GM18499 (cell line): ENCODE data around the gene SEC14L1.
"Not testable (repeated sequence)": the region's sequence is repeated elsewhere in the genome, so short reads cannot be mapped to it uniquely, and the experiment has no call there.

ENCODE experiments used
- ATAC-seq: cut with Tn5 transposase; IDR thresholded peaks from one replicate; pipeline ENCODE4 v1.9.1; 2021; ENCODE audit warnings: moderate number of reproducible peaks; ENCODE audit not compliant: insufficient read depth, unreplicated experiment

Gene SEC14L1

DNA sequence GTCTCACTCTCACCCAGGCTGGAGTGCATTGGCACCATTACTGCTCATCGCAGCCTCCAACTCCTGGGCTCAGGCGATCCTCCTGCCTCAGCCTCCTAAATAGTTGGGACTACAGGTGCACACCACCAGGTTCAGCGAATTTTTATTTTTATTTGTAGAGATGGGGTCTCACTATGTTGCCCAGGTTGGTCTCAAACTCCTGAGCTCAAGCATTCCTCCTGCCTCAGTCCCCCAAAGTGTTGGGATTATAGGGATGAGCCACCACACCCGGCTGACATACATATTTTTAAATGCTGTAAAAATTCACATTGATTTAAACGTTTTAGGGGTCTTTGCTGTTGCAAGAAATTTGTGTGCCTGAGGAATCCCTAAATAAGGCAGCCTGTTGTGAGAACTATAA lies 24.8 kb upstream of the SEC14L1 start:
- no peak for ATAC-seq

DNA sequence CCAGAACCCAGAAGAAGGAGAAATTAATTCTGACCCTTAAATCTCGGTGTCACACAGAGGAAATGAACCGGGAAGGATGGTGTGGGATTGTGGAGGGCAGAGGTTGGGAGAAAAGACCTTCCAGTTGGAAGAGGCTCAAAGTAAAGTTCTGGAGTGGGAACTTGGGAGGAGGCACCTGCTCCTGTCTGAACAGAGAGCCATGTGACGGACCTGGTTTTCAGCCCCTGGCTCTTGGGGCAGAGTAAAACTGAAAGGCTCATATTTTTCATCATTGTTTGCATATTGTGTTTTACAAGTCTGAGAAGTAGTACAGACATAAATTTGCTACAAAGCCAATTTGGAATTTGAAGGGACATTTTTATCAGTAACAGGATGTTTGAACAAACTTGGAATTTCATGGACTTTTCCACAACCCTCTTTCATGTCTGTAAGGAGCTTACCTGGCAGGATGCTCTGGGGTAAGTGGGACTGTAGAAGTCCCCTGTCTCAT lies 24.4 kb upstream of the SEC14L1 start:
- no peak for ATAC-seq

DNA sequence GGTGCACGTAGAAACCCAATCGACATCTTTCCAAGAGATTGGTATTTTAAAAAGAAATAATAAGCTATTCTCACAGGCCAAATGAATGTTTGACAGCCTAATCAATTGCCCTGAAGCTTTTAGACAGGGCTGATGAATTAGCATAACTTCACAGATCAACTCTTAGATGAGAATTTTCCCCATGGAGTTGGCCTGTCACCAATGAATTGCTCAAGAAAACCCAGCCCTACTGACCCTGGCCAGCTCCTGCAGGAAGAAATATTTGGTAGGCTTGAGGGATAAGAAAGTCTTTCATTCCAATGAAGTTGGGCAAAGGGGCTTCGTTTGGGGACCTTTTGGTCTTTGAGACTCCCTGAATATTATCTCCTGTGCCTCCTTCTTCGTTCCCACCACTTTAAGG lies 23.4 kb upstream of the SEC14L1 start:
- no peak for ATAC-seq

DNA sequence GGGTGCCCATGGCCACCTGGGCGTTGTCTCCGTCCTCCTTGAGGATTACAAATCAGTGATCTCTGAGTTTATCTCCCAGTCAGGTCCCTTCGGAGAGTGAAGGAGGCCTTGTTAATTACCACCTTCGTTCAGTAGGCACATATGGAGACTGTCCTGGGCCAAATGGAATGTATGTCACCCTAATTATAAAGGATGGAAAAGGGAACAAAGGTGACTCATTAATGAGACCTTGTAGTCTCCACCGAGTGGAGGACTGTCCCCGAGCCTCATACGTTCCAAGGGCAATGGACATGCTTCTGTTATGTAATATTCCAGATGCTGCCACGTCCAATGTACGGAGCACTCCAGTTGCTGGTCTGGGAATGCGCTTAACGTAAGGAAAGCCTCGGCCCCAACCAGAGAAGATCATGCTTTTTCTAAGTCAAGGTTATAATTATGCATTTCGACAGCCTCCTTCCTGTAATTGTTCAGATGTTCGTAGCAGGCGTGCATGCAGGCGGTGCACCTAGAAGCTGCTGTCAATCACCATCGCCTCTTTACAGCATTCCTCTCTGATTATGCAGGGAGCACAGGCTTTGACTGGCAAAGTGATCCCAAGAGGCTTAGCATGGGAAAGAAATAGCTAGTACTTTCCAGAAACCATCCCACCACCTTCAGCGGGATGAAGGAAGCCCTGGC lies 22.4 kb upstream of the SEC14L1 start:
- ATAC-seq: no peak

DNA sequence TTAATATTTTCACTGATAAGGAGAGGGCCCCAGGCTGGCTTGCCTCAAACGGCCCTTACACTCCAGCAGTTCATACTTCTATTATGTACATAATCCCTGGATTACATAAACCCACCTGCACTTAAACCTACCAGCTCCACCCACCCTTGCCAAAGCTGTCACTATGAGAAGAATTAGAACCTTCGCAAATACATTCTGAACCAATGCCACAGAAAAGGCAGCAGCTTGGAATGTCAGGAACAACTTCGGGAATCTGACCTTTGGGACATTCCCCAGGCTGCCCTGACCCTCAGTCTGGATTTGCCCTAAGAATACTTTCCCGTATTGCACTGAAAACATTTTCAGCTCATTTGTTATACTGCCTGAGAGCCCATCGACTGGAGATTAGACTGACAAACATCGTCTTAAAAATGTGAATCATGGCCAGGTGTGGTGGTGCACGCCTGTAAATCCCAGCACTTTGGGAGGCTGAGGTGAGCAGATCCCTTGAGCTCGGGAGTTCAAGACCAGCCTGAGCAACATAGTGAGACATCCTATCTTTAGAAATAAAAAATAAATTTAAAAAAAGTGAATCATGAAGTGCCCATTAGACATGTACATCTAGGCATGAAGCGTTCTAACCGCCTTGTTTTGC lies 21.0 kb upstream of the SEC14L1 start:
- no peak for ATAC-seq

DNA sequence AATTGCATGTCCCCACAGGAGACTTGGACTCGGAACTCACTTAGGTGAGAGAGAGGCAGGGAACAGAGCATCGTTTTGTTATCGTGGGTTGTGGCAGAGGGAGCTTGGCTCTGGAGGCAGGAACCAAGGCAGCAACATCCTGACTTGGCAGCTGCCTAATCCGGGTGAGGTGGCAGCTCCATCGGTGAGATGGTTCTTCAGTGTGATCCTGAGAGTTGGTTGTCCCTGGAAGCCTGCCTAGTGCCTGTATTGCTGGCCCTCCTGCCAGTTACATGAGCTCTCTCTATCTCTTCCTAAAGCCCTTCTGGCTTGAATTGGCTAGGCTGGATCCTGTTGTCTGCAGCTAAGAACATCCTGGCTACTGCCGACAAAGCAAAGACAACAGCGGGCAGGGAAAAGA lies 19.9 kb upstream of the SEC14L1 start:
- ATAC-seq: no peak

DNA sequence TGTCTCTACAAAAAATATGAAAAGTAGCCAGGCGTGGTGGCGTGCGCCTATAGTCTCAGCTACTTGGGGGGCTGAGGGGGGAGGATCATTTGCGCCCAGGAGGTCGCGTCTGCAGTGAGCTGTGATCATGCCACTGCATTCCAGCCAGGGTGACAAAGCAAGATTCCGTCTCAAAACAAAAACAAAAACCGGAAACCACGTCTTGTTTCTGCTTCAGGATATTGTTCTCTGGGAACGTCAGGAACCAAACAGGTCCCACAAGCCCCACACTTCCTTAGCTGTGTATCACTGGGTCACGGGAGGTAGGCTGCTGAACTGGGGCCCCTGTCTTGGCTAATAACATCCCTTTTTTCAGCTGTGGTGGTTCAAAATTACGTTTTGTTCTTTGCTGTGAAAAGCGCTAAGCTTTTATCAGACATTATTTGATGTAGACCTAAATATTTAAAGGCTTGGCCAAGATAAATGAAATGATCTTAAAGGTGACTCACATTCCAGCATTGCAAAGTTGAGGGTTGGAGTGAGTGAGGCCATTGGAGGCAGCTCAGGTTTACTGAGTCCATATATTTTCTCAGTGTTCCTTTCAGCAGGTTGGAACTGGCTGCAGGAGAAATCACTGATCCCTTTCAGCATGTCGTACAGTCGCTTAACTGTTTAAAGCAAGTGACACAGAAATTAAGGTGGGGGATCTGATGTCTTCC lies 16.4 kb upstream of the SEC14L1 start:
- no peak for ATAC-seq

DNA sequence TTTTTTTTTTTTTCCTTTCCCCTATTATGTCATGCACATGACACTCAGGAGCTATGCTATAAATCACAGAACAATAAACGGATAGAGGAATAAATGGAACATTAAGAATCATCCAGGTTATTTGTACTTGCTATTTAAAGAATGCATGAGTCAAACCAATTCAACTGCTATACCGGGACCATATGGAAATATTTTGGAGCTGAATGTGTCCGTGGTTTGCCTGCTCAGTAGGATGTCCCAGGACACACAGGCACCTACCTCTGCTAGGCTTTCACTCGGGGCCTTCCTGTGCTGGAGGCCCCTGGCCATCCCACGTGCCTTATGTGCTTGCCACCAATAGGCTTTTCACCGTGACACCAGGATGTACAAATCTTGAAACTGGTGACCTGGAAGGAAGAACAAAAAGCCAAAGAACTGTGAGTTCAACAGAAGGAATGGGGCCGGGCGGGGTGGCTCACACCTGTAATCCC lies 15.3 kb upstream of the SEC14L1 start:
- no peak for ATAC-seq

DNA sequence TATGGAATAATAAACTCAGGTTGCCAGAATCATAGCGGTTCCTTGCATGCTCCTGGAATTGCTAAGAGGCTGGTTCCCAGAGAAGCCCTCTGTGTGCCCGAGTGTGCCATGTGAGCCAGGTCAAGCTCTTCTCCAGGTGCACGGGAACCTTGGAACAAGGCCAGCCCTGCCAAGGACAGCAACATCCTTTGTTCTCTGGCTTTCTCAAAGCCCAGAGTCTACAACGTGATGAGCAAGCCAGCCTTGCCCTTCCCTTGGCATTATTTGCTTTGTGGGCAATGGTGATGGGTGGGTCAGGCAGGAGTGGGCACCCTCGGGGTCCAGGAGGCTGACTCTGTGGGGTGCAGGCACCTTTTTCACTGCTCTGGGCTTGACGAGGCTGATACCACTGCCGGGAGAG lies 14.2 kb upstream of the SEC14L1 start:
- no peak for ATAC-seq

DNA sequence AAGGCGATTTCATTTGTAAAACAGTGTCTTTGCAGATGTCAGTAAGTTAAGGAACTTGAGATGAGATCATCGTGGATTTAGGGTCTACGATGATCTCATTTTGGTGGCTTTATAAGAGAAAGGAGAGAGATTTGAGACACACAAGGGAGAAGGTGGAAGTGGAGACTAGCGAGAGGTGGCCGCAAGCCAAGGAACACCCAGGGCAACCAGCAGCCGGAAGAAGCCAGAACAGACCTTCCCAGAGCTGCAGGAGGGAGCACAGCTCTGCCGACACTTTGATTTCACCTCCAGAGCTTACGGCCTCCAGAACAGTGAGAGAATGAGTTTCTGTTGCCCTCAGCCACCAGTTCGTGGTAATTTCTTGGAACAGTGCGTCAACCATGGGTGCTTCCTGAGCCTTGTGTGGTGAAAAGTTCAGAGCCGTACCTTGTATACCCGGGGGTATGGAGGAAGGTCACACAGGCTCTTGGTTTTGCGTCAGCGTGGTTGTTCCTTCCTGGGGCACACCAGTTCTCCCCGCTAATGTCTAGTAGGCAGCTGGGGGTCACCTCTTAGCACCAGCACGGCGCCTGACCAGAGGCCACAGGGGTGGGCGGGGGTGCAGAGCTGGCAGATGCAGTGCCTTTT lies 12.9 kb upstream of the SEC14L1 start:
- no peak for ATAC-seq

DNA sequence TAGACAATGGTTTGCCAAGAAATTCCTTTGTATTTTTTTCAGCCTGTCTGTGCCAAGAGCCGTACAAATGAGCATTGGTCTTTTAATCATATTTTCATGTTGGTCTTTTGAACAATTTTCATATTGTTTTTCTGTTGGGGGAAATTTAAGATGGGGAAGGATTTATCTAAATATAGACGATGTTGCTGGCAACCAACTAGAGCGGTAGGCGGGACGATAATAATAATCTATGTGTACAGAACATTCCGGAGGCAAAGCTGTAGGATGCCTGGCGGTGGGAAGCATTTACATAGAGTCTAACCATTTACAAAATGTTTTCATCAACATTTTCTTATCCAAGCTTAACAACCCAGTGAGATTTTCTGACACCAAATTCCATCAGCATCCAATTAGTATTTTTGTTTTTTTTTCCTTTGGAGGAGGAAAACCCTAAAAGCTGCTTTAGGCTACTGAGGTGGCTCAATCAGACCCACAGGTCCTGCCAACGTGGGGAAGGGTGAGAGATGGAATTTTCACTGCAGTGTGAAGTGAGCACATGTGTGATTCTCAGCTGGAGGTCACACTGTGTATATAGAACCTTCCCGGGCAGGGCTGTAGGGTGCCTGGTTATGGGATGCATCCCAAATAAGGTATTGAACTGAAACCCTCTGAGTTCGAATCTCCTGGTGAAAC lies 11.7 kb upstream of the SEC14L1 start:
- ATAC-seq: no peak

DNA sequence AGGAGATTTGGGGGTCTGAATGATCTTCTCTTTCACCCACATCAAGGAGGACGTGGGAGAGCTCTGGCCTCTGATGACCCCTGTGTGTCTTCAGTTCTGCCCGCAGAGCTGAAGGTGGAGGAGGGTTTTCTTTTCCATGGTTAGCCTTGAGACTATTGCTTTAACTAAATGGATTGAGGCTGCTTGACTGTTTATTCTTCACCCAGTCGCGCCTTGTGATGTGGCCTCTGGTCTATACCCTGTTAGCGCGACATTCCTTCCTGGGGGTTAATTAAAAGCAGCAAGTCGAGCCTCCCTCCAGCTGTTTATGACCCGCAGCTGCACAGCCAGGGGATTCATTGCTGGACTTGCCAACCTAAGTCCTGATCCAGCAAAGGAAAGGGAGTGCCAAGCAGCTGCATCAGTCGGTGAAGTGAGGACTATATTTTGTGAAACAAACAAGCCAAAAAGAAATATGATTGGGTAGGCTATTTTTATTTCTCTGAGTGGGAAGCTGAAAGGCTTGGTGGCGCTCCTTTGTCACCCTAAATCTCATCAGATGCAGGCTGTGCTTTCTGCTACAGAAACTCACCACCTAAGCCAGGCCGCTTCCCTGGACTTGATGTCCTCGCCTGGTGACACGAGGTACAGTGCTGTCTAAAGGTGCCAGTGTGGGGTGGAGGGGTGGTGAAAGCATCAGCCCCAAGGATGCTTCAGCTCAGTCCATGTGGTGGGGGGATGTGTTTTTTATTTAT lies 11.0 kb upstream of the SEC14L1 start:
- ATAC-seq: no peak

DNA sequence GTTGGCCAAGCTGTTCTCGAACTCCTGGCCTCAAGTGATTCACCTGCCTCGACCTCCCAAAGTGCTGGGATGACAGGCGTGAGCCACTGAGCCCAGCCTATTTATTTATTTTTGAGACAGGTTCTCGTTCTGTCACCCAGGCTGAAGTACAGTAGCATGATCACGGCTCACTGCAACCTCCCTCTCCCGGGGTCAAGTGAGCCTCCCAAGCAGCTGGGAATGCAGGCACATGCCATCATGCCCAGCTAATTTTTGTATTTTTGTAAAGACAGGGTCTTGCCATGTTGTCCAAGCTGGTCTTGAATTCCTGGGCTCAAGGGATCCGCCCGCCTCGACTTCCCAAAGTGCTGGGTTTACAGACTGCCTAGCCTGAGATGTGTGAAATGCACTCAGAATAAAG lies 10.2 kb upstream of the SEC14L1 start:
- ATAC-seq: no peak

DNA sequence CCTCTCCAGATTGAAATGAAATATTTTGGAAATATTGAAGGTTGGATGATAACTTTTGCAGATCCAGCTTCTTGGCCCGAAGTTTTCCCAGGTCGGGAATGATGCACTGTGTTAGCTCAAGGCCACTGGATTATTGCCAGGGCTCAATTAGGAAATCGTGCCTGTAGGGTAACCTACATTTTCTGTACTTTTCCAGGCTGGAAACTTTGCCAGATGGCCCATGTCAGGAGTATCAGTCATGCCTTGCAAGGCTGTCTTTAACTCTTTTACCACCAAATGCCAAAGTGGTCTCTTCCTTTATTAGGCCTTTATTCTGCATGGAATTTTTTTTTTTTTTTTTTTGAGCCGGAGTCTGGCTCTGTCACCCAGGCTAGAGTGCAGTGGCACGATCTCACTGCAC lies 8.9 kb upstream of the SEC14L1 start:
- no peak for ATAC-seq

DNA sequence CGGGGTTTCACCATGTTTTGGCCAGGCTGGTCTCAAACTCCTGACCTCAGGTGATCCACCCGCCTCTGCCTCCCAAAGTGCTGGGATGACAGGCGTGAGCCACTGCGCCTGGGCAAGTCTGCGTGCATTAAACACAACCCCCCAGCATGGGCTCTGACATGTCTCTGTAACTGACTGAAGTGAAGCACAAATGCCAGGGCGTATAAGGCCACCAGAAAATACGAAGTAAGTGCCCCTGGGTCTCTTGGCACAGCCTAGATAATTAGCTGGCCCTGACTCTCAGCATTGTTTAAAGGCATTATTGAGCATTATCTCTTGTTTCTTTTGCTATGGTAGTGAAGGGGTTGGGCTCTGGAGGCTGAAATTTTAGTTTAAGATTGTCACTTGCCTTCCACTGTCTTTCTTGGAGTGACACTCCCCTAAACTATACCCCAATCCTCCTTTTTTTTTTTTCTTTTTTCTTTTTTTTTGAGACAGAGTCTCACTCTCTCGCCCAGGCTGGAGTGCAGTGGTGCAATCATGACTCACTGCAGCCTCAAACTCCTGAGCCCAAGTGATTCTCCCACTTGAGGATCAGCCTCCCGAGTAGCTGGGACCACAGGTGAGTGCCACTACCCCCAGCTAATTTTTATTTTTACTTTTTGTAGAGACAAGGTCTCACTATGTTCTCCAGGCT lies 8.2 kb upstream of the SEC14L1 start:
- ATAC-seq: no peak

DNA sequence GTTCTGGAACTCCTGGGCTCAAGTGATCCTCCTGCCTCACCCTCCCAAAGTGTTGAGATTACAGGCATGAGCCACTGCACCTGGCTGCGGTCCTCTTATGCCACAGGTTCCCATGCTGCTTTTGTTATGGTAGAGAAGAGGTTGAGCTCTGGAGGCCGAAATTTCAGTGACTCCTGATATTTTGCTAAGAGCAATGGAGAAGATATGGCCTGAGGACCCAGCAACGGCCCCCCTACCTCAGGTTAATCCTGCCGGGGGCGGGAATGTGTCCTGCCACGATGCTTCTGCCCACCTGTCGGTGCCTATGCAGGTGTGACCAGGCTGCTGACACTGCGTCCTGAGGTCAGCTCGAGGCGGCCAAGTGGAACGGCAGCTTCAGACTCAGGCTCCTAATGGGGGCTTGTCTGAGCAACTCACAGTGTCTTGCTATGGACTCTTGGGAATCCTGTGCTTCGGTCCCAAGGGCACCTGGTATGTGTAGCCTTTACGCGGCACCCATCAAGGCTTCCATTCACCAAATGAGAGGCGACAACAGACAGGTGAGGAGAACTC lies 7.6 kb upstream of the SEC14L1 start:
- ATAC-seq: no peak

DNA sequence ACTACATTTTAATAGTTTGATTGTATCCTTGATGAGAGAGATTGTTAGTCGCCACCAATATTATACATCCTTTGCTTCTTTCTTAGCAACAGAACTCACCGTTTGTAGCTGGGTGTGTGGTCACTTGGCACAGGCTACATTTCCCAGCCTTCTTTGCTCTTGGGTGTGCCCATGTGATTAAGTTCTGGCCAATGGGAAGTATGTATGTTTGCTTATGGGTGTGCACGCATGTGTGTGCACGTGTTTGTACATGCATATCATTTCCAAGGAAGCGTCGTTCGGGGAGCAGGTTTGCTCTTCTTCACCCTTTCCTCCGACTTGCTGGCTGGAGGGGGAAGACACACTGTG lies 4.4 kb upstream of the SEC14L1 start:
- ATAC-seq: no peak

DNA sequence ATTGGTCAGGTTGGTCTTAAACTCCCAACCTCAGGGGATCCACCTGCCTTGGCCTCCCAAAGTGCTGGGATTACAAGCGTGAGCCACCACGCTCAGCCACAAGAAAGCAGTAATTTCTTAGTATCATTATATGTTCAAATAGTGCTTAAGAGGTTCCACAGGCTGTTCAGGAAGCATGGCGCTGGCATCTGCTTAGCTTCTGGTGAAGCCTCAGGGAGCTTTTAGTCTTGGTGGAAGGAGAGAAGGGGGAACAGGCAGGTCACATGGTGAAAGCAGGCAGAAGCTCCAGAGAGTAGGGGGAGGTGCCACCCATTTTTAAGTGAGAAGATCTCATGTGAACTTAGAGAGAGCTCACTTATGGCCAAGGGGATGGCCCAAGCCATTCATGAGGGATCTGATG lies 3.7 kb upstream of the SEC14L1 start:
- no peak for ATAC-seq

DNA sequence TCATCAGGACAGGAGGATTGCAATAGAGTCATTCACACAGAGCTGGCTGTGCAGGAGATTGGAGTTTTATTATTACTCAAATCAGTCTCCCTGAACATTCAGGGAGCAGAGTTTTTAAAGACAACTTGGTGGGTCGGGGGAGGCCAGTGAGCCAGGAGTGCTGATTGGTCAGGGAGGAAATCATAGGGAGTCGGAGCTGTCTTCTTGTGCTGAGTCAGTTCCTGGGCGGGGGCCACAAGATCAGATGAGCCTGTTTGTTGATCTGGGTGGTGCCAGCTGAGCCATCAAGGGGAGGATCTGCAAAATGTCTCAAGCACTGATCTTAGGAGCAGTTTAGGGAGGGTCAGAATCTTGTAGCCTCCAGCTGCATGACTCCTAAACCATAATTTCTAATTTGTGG lies 2.9 kb upstream of the SEC14L1 start:
- not testable (repeated sequence) for ATAC-seq
